H9 (cell line): Measurements from ENCODE around the gene ZHX3. TPM values are rescaled to one million over a fixed set of nuclear protein-coding genes. Genes with fewer than 3 reads are reported as not detected.

Experiments
- DNase-seq: peaks from one replicate; pipeline ENCODE4 v3.0.0-alpha.2; 2017
- H2AFZ ChIP-seq: one replicate; pipeline ENCODE4 v1.6.1; 2013; ENCODE audit warnings: mild to moderate bottlenecking, low read length, control low read depth, moderate library complexity
- H2AK5ac ChIP-seq: 2 replicates; pipeline ENCODE4 v1.6.1; 2013; ENCODE audit warnings: low read length, control low read depth, mixed read lengths; ENCODE audit not compliant: insufficient read length
- H2BK120ac ChIP-seq: one replicate; pipeline ENCODE4 v1.6.1; 2013; ENCODE audit warnings: low read depth, mild to moderate bottlenecking, low read length, control low read depth, inconsistent platforms; ENCODE audit not compliant: poor library complexity, severe bottlenecking
- H2BK12ac ChIP-seq: 2 replicates; pipeline ENCODE4 v1.6.1; 2013; ENCODE audit warnings: low read length, control low read depth, mixed read lengths, low read depth; ENCODE audit not compliant: insufficient read length
- H2BK15ac ChIP-seq: 2 replicates; pipeline ENCODE4 v1.6.1; 2013; ENCODE audit warnings: low read depth, low read length, control low read depth
- H2BK20ac ChIP-seq: one replicate; pipeline ENCODE4 v1.6.1; 2013; ENCODE audit warnings: low read depth, mild to moderate bottlenecking, low read length, control low read depth, inconsistent platforms; ENCODE audit not compliant: poor library complexity, severe bottlenecking
- H2BK5ac ChIP-seq: 2 replicates; pipeline ENCODE4 v1.6.1; 2013; ENCODE audit warnings: low read length, control low read depth, mixed read lengths; ENCODE audit not compliant: insufficient read length
- H3K14ac ChIP-seq: 2 replicates; pipeline ENCODE4 v1.6.1; 2013; ENCODE audit warnings: low read length, control low read depth; ENCODE audit not compliant: insufficient read depth
- H3K18ac ChIP-seq: 2 replicates; pipeline ENCODE4 v1.6.1; 2013; ENCODE audit warnings: low read depth, mild to moderate bottlenecking, mixed read lengths, low read length, control low read depth; ENCODE audit not compliant: insufficient read length
- H3K23ac ChIP-seq: 2 replicates; pipeline ENCODE4 v1.6.1; 2013; ENCODE audit warnings: low read length, control low read depth, mixed read lengths, low read depth; ENCODE audit not compliant: insufficient read length
- H3K23me2 ChIP-seq: 2 replicates; pipeline ENCODE4 v1.6.1; 2013; ENCODE audit warnings: low read depth, mild to moderate bottlenecking, mixed read lengths, low read length, control low read depth; ENCODE audit not compliant: insufficient read length, poor library complexity, severe bottlenecking
- H3K27ac ChIP-seq: 2 replicates; pipeline ENCODE4 v1.5.1; 2013; ENCODE audit warnings: low read length, control low read depth, mixed read lengths, low read depth; ENCODE audit not compliant: insufficient read length
- H3K27me3 ChIP-seq: 2 replicates; pipeline ENCODE4 v1.6.1; 2013; ENCODE audit warnings: low read length, control low read depth, inconsistent platforms; ENCODE audit not compliant: insufficient read depth
- H3K4ac ChIP-seq: 2 replicates; pipeline ENCODE4 v1.6.1; 2013; ENCODE audit warnings: low read depth, mild to moderate bottlenecking, control low read depth, inconsistent platforms, low read length, moderate library complexity
- H3K4me1 ChIP-seq: 2 replicates; pipeline ENCODE4 v1.6.1; 2013; ENCODE audit warnings: low read length, control low read depth, inconsistent platforms; ENCODE audit not compliant: insufficient read depth
- H3K4me2 ChIP-seq: 2 replicates; pipeline ENCODE4 v1.6.1; 2013; ENCODE audit warnings: low read length, control low read depth, mixed read lengths; ENCODE audit not compliant: insufficient read length, insufficient read depth
- H3K56ac ChIP-seq: 2 replicates; pipeline ENCODE4 v1.6.1; 2013; ENCODE audit warnings: low read depth, mild to moderate bottlenecking, mixed read lengths, low read length, control low read depth; ENCODE audit not compliant: insufficient read length
- H3K79me1 ChIP-seq: 2 replicates; pipeline ENCODE4 v1.6.1; 2013; ENCODE audit warnings: low read depth, mild to moderate bottlenecking, moderate library complexity, low read length, control low read depth, inconsistent platforms; ENCODE audit not compliant: insufficient read depth, poor library complexity, severe bottlenecking
- H3K79me2 ChIP-seq: 2 replicates; pipeline ENCODE4 v1.6.1; 2013; ENCODE audit warnings: low read length, control low read depth, inconsistent platforms; ENCODE audit not compliant: insufficient read depth
- H3K9ac ChIP-seq: 2 replicates; pipeline ENCODE4 v1.6.1; 2013; ENCODE audit warnings: low read length, control low read depth, mixed read lengths; ENCODE audit not compliant: insufficient read length; ENCODE audit errors: extremely low read depth
- H3K9me3 ChIP-seq: one replicate; pipeline ENCODE4 v1.6.1; 2013; ENCODE audit warnings: low read depth, low read length, inconsistent platforms; ENCODE audit not compliant: control insufficient read depth
- H3T11ph ChIP-seq: one replicate; pipeline ENCODE4 v1.6.1; 2013; ENCODE audit warnings: mild to moderate bottlenecking, low read length, control low read depth, inconsistent platforms
- H4K20me1 ChIP-seq: one replicate; pipeline ENCODE4 v1.6.1; 2013; ENCODE audit not compliant: control insufficient read depth, insufficient read length, insufficient read depth
- H4K5ac ChIP-seq: 2 replicates; pipeline ENCODE4 v1.6.1; 2013; ENCODE audit warnings: low read depth, mild to moderate bottlenecking, mixed read lengths, low read length, control low read depth; ENCODE audit not compliant: insufficient read length
- H4K8ac ChIP-seq: replicated peaks from 2 replicates; pipeline ENCODE4 v1.6.1; 2013; ENCODE audit warnings: low read length, control low read depth, mixed read lengths, low read depth; ENCODE audit not compliant: insufficient read length
- H4K91ac ChIP-seq: 2 replicates; pipeline ENCODE4 v1.6.1; 2013; ENCODE audit warnings: low read depth, mild to moderate bottlenecking, moderate library complexity, mixed read lengths, low read length, control low read depth; ENCODE audit not compliant: insufficient read length
- H3K27ac Mint-ChIP-seq, 3 experiments: 2 replicates in 2 of 3; 3 replicates in 1 of 3; pipeline ENCODE4 v1.8.0; 2020 to 2021; ENCODE audit warnings: mixed read lengths in 3 of 3, mild to moderate bottlenecking in 1 of 3, moderate library complexity in 1 of 3
- H3K27me3 Mint-ChIP-seq: 2 replicates; pipeline ENCODE4 v1.8.0; 2021; ENCODE audit warnings: low read depth, mild to moderate bottlenecking, moderate library complexity, mixed read lengths
- H3K36me3 Mint-ChIP-seq, 3 experiments: 2 replicates in 2 of 3; 3 replicates in 1 of 3; pipeline ENCODE4 v1.8.0; 2020 to 2021; ENCODE audit warnings: low read depth in 3 of 3, mixed read lengths in 3 of 3; ENCODE audit not compliant: insufficient read depth in 1 of 3
- H3K4me1 Mint-ChIP-seq, 2 experiments: 2 replicates each; pipeline ENCODE4 v1.8.0; 2020; ENCODE audit warnings: mixed read lengths in 2 of 2
- H3K4me3 Mint-ChIP-seq, 2 experiments: 2 replicates in 1 of 2; 3 replicates in 1 of 2; pipeline ENCODE4 v1.8.0; 2020 to 2021; ENCODE audit warnings: mild to moderate bottlenecking in 2 of 2, mixed read lengths in 2 of 2, moderate library complexity in 1 of 2
- H3K9me3 Mint-ChIP-seq, 2 experiments: 2 replicates in 1 of 2; 3 replicates in 1 of 2; pipeline ENCODE4 v1.8.0; 2020; ENCODE audit warnings: mild to moderate bottlenecking in 2 of 2, mixed read lengths in 2 of 2, moderate library complexity in 1 of 2
- CTCF ChIP-seq: fragments of 200-600 bp; sonication (generic); conservative IDR thresholded peaks from 3 replicates; pipeline ENCODE4 v1.8.0; 2021; ENCODE audit warnings: antibody characterized with exemption, mild to moderate bottlenecking
- WGBS: extraction: QIAGEN DNeasy Blood & Tissue Kit; methylation state at CpG from one replicate; pipeline ENCODE4 v1.1.7; 2013; ENCODE audit warnings: missing lambda C conversion rate, low lambda C conversion rate, mixed read lengths; ENCODE audit not compliant: insufficient read length; ENCODE audit errors: extremely low coverage; 5-methylcytosine and 5-hydroxymethylcytosine counted together
- total RNA-seq: library from RNA; stranded (reverse); gene quantifications from 2 replicates; pipeline ENCODE4 v1.2.1, GENCODE V29; 2021

ZHX3 gene
- total RNA-seq, 1 experiment from 2014 or later, result 4.4 TPM

GRCh38 chr20:41159547-41159946 lies 158.0 kb downstream of the ZHX3 start:
- no peak overlapping the region for H2BK15ac ChIP-seq
- no peak overlapping the region for H3K9ac ChIP-seq
- Mint-ChIP-seq H3K4me1 (peaks cover 32 to 38% of the 10 kb centered on the region in 2 experiments), H3K36me3 (peaks cover 40 to 47% (median 46%) of the 10 kb centered on the region in 3 experiments), H3K9me3 (no peaks in the 10 kb centered on the region), H3K4me3 (no peak overlapping the region; a peak in 1 of 5 replicates), H3K27ac (peak overlapping the region; percentile 12 to 94 (median 21); a peak in 4 of 7 replicates), H3K27me3 (no peaks in the 10 kb centered on the region)
- H2BK20ac ChIP-seq, result no peak overlapping the region
- no peak overlapping the region for H2BK5ac ChIP-seq
- no peak for DNase-seq
- H4K8ac ChIP-seq, result no peak overlapping the region
- H4K20me1 ChIP-seq, result peaks cover 2% of the 10 kb centered on the region
- H3K27me3 ChIP-seq, result no peaks in the 10 kb centered on the region
- H3K4me2 ChIP-seq, result no peak overlapping the region
- no peak overlapping the region for H2BK12ac ChIP-seq
- H2AFZ ChIP-seq, result no peak overlapping the region
- no peaks in the 10 kb centered on the region for H3K23me2 ChIP-seq
- H3K9me3 ChIP-seq, result no peaks in the 10 kb centered on the region
- H2BK120ac ChIP-seq, result no peak overlapping the region
- H3K79me1 ChIP-seq, result peaks cover 11% of the 10 kb centered on the region
- no peak overlapping the region for H3K4ac ChIP-seq
- no peak for TF ChIP-seq CTCF
- H3K23ac ChIP-seq, result no peak overlapping the region
- H3K27ac ChIP-seq, result no peak overlapping the region
- H4K5ac ChIP-seq, result no peak overlapping the region
- H4K91ac ChIP-seq, result no peak overlapping the region
- H3K79me2 ChIP-seq, result peaks cover 24% of the 10 kb centered on the region; the same call in 1 of the 2 replicates
- H3K18ac ChIP-seq, result no peak overlapping the region
- no CpG with 5 or more reads among the region's 10 CpGs for WGBS
- no peak overlapping the region for H3K14ac ChIP-seq
- H3K4me1 ChIP-seq, result peaks cover 2% of the 10 kb centered on the region; the same call in 1 of the 2 replicates
- no peak overlapping the region for H3T11ph ChIP-seq
- no peak overlapping the region for H2AK5ac ChIP-seq
- no peak overlapping the region for H3K56ac ChIP-seq
